ENCODE measurements around the gene VGLL2. TPM values are rescaled to one million over a fixed set of nuclear protein-coding genes. Genes with fewer than 3 reads are reported as not detected.

The VGLL2 gene
- total RNA-seq, 4 donors from 2014 or later, result not detected

GRCh38 chr6:117232196-117232595, 33.2 kb upstream of the VGLL2 start:
- no peak for TF ChIP-seq CTCF (IDR thresholded peaks at IDR 0.05; ENCODE audit: low read depth)

GRCh38 chr6:117233145-117233544, 32.2 kb upstream of the VGLL2 start:
- no peak for TF ChIP-seq CTCF (IDR thresholded peaks at IDR 0.05; ENCODE audit: low read depth)

- TF ChIP-seq CTCF (IDR thresholded peaks at IDR 0.05; ENCODE audit: low read depth), result no peak
Observed at GRCh38 chr6:117237561-117237960, 27.8 kb upstream of the VGLL2 start.

- TF ChIP-seq CTCF (IDR thresholded peaks at IDR 0.05; ENCODE audit: low read depth), result no peak
Observed at GRCh38 chr6:117253785-117254184, 11.6 kb upstream of the VGLL2 start.

GRCh38 chr6:117262799-117263198, 2.6 kb upstream of the VGLL2 start:
- no peak for TF ChIP-seq CTCF (IDR thresholded peaks at IDR 0.05; ENCODE audit: low read depth)

GRCh38 chr6:117263353-117263927, 1.9 kb upstream of the VGLL2 start:
- no peak for TF ChIP-seq CTCF (IDR thresholded peaks at IDR 0.05; ENCODE audit: low read depth)

GRCh38 chr6:117264369-117264691, 1.0 kb upstream of the VGLL2 start:
- TF ChIP-seq CTCF (IDR thresholded peaks at IDR 0.05; ENCODE audit: low read depth), result no peak

All from subcutaneous adipose tissue (tissue), 4 donors.